ENCODE results near the gene PHC1.

GRCh38 chr12:8907513-8907912, 6.8 kb upstream of the PHC1 start:
- TF ChIP-seq EZH2 (IDR thresholded peaks at IDR 0.05; ENCODE audit: borderline replicate concordance, low read depth, low read length, poor library complexity, severe bottlenecking), result no peak
- TF ChIP-seq, protein P1, sequence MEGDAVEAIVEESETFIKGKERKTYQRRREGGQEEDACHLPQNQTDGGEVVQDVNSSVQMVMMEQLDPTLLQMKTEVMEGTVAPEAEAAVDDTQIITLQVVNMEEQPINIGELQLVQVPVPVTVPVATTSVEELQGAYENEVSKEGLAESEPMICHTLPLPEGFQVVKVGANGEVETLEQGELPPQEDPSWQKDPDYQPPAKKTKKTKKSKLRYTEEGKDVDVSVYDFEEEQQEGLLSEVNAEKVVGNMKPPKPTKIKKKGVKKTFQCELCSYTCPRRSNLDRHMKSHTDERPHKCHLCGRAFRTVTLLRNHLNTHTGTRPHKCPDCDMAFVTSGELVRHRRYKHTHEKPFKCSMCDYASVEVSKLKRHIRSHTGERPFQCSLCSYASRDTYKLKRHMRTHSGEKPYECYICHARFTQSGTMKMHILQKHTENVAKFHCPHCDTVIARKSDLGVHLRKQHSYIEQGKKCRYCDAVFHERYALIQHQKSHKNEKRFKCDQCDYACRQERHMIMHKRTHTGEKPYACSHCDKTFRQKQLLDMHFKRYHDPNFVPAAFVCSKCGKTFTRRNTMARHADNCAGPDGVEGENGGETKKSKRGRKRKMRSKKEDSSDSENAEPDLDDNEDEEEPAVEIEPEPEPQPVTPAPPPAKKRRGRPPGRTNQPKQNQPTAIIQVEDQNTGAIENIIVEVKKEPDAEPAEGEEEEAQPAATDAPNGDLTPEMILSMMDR (conservative IDR thresholded peaks at IDR 0.05; ENCODE audit: low read depth, low read length), result no peak
